Omental fat pad (tissue), 4 donors: ENCODE measurements around the gene TRO. TPM values are rescaled to one million over a fixed set of nuclear protein-coding genes. Genes with fewer than 3 reads are reported as not detected.

Source experiments
- ATAC-seq: fragments of 150-250 bp; one replicate; pipeline ENCODE4 v1.9.1; 2016; ENCODE audit warnings: mild to moderate bottlenecking, moderate library complexity; ENCODE audit not compliant: low FRiP score
- DNase-seq: peaks from one replicate; pipeline ENCODE4 v3.0.0-alpha.2; 2019; ENCODE audit warnings: low spot score
- total RNA-seq, 4 donors: library from RNA; depleted of rRNA; stranded (reverse); fragments of >200 nt; gene quantifications; one replicate each; pipeline ENCODE4 v1.1.0, GENCODE V29; 2016
- TF ChIP-seq, protein P1 (sequence below), 3 donors: fragments of 450-650 bp; IDR thresholded peaks; one replicate each; pipeline ENCODE4 v1.5.1; 2016 to 2017; ENCODE audit warnings: antibody characterized with exemption in 3 of 3, mild to moderate bottlenecking in 3 of 3, moderate library complexity in 2 of 3

Gene TRO
- total RNA-seq, 4 donors from 2014 or later = 5.3 to 15.9 (median 6.8) TPM

DNA sequence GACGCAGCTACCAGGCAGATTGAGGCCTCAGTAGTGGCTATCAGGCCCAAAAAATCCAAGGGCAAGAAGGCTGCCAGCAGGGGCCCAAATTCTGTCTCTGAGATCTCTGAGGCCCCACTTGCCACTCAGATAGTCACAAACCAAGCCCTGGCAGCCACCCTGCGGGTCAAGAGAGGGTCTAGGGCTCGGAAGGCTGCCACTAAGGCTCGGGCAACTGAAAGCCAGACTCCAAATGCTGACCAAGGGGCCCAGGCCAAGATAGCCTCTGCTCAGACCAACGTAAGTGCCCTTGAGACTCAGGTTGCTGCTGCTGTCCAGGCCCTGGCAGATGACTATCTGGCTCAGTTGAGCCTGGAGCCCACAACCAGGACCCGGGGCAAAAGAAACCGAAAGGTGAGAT lies 2.8 kb downstream of the TRO start:
- ATAC-seq (no peak), DNase-seq (no peak)
- TF ChIP-seq, protein P1, sequence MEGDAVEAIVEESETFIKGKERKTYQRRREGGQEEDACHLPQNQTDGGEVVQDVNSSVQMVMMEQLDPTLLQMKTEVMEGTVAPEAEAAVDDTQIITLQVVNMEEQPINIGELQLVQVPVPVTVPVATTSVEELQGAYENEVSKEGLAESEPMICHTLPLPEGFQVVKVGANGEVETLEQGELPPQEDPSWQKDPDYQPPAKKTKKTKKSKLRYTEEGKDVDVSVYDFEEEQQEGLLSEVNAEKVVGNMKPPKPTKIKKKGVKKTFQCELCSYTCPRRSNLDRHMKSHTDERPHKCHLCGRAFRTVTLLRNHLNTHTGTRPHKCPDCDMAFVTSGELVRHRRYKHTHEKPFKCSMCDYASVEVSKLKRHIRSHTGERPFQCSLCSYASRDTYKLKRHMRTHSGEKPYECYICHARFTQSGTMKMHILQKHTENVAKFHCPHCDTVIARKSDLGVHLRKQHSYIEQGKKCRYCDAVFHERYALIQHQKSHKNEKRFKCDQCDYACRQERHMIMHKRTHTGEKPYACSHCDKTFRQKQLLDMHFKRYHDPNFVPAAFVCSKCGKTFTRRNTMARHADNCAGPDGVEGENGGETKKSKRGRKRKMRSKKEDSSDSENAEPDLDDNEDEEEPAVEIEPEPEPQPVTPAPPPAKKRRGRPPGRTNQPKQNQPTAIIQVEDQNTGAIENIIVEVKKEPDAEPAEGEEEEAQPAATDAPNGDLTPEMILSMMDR (IDR thresholded peaks at IDR 0.05) = no peak

DNA sequence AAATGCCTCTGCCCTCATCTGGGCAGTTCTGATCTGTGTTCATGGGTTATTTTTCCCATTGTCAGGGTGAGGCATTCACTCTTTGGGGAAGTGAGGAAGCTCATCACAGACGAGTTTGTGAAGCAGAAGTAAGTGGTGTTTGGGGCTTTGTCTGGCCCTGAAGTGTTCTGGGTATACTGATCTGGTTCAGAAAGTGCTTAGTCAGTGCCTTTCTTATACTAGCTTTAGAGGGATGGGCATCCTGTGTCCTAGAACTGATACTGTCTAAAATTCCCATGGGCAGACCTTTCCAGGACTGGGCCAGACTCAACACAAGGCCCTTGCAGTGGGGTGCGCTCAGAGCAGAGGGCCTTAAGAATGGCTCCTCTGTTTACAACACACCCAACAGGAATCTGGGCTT lies 6.4 kb downstream of the TRO start:
- TF ChIP-seq, protein P1 (IDR thresholded peaks at IDR 0.05) = no peak
- DNase-seq (no peak), ATAC-seq (no peak)

DNA sequence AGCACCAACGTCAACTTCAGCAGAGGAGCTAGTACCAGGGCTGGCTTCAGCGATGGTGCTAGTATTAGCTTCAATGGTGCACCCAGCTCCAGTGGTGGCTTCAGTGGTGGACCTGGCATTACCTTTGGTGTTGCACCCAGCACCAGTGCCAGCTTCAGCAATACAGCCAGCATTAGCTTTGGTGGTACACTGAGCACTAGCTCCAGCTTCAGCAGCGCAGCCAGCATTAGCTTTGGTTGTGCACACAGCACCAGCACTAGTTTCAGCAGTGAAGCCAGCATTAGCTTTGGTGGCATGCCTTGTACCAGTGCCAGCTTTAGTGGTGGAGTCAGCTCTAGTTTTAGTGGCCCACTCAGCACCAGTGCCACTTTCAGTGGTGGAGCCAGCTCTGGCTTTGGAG lies 8.3 kb downstream of the TRO start:
- ATAC-seq = no peak
- TF ChIP-seq, protein P1 (IDR thresholded peaks at IDR 0.05) = no peak
- DNase-seq = no peak

DNA sequence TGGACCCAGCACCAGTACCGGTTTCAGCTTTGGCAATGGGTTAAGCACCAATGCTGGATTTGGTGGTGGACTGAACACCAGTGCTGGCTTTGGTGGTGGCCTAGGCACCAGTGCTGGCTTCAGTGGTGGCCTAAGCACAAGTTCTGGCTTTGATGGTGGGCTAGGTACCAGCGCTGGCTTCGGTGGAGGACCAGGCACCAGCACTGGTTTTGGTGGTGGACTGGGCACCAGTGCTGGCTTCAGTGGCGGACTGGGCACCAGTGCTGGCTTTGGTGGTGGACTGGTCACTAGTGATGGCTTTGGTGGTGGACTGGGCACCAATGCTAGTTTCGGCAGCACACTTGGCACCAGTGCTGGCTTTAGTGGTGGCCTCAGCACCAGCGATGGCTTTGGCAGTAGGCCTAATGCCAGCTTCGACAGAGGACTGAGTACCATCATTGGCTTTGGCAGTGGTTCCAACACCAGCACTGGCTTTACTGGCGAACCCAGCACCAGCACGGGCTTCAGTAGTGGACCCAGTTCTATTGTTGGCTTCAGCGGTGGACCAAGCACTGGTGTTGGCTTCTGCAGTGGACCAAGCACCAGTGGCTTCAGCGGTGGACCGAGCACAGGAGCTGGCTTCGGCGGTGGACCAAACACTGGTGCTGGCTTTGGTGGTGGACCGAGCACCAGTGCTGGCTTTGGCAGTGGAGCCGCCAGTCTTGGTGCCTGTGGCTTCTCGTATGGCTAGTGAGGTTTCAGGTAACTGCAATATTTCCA lies 9.8 kb downstream of the TRO start:
- DNase-seq (no peak), ATAC-seq (no peak)
- TF ChIP-seq, protein P1 (IDR thresholded peaks at IDR 0.05) = no peak

DNA sequence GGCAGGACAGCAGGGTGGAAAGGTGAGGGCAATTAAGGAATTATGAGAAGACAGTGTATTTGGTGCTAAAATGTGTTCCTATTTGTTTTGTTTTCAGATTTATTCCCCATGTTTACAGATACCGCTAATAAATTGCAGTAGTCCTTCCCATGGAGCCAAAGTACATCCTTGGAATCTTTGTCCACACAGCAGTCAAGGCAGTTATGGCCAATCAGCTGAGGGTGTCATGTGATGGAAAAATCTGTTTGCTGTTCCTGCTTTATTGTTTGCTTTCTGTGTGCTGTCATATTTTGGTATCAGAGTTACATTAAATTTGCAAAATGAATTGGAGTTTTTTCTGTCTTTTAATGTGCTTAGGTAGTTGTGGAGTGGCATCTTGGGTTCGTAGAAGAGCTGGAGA lies 10.5 kb downstream of the TRO start:
- no peak for ATAC-seq
- DNase-seq = no peak

DNA sequence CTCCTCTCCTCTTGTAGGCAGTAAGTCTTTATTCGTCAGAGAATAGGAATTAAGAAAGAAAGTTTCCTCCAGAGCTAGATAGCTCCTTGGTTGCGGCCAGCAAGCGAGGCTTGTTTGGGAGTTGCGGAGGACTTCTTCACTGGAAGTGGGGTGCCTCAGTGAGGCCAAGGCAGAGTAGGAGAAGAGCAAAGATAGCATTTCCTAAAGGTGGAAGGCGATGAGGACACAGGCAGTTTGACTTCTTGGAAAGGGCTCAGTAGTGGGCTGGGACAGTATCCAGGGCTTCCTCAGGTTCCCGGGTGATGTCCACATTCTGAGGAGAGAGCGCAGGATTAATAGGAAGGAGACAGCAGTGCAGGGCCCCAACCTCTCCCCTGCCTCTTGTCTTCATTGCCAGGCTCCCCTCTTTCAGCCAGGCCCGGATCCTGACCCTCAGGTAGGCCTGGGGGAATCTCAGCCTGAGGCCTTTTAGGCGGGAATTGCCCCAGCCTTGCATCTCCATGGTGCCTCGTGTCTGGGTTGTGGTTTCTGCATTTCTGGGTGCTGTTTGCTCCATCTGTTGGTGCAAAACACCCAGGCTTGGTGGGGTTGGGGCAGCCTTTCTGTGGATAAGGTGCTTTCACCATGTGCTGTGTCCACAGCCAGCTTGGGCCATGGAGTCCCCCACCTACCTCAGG lies 12.7 kb downstream of the TRO start:
- no peak for DNase-seq
- TF ChIP-seq, protein P1 (IDR thresholded peaks at IDR 0.05) = no peak
- no peak for ATAC-seq

More for the DNA sequence above, 10.5 kb downstream of the TRO start:
- TF ChIP-seq, protein P1 (IDR thresholded peaks at IDR 0.05) = no peak

DNA sequence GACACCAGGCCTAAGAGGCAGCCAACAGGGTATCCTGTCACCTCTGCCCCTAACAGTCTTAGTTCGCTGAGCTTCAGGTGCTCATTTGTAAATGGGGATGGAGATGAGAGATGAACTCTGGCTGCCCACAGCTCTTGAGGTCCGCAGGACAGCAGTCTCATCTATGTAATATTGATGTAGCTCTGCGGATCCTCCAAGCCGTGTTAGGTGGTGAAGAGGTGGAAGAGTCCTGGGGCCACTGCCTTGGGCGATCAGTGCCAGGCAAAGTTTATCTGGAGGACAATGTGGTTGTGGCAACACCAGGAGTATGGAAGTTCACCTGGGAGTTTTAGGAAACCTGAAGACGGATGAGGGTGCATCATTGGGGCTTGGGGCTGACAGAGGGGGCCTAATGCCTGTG lies 13.4 kb downstream of the TRO start:
- ATAC-seq (no peak), DNase-seq (no peak)
- TF ChIP-seq, protein P1 (IDR thresholded peaks at IDR 0.05) = no peak
